ENCODE measurements around the gene MPI.

MPI gene, protein sequence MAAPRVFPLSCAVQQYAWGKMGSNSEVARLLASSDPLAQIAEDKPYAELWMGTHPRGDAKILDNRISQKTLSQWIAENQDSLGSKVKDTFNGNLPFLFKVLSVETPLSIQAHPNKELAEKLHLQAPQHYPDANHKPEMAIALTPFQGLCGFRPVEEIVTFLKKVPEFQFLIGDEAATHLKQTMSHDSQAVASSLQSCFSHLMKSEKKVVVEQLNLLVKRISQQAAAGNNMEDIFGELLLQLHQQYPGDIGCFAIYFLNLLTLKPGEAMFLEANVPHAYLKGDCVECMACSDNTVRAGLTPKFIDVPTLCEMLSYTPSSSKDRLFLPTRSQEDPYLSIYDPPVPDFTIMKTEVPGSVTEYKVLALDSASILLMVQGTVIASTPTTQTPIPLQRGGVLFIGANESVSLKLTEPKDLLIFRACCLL

DNA sequence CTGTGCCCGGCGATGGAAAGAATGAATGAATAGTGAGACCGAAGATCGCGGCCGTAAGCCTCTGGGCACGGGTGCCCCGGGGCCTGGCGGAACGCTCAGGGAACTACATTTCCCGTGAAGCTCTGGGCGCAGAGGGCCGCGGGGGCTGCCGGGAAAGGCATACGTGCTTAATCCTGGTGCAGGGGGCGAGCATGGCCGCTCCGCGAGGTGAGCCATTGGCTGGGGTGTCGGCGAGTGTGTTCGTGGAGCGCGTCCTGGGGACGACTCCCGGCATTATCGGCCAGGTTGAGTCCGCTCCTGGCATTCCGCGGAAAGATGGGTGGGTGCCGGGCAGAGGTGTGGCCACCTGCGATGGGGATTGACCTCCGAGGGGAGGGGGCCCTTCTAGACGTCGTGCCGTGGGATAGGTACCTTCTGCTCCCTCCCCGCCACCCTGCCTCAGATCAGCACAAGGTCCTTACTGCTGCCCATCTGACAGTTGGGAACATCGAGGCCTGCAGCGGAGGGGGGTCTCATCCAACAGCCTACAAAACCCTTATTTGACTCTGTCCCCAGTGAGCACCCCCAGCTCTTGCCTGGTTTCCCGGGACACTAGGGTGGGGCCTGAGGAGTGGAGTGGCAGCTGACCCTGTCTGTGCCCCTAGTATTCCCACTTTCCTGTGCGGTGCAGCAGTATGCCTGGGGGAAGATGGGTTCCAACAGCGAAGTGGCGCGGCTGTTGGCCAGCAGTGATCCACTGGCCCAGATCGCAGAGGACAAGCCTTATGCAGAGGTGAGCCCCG lies at the start of gene MPI:
Gene MPI, plus strand, starts transcription at position 160 of the 782 bp plus-strand sequence. Its CDS starts 32 bp downstream, at position 192.
- in situ Hi-C loops (cut with HindIII; ENCODE audit: low sequenced_read_pairs), result no loop called here

DNA sequence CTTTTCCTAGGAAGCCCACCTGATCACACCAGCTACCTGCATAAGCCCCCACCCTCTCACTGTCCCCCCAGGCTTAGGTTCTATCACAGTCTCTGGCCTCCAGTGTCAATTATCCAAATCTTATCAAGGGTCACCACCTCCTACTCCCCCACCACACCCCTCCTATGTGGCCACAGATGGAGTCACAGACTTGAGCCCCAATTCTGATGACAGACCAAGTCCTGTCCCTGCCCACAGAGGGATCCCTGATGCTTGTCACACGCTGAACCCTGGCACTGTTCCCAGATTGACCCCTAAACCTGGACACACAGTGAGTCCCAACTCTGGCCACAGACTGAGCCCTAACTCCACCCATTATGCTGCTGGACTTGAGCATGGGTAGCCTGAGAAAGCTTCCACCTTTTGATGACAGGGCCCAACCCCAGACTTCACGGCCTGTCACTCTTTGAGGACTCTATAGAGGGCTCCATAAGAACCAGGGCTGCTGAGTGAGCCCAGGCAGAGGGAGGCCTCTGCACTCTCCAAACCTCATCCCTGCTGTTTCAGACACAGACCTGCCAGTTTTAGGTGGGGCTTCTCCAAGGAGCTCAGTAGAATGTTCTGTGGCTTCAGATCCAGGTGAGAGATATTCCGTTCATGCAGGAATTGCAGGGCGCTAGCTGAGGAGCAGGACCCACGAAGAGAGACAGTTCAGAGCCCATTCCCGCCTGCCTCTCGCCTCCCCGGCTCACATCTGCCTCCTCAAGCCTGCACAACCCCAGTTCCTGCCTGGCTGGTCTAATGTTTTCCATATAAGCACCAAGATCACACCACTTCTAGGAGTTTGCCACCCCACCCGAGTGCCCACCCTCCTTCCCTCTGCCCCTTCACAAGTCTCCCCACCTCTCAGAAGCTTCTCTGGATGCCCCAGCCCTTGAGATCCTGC lies 48.7 kb upstream of the MPI start:
- in situ Hi-C loops (cut with HindIII; ENCODE audit: low sequenced_read_pairs), result no loop called here

DNA sequence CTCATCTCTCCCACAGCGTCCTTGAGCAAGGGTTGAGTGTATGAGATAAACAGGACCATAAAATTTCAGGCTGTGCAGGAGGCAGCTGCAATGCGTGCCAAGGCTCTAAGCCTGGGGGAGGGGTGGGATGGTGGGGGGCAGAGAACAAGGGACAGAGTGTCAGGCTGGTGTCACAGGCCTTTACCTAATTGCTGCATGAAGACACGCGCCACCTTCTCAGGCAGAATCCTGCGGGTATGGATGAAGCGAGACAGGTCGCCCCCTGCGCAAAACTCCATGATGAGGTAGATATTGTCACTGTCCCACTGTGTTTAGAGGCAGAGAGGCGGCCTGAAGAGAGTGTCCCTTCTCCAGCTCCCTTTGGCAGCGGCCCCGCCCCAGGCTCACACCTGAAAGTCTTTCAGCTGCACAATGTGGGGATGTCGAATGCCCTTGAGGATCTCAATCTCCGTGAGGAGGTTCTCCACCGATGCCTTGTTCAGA lies 47.9 kb upstream of the MPI start:
- in situ Hi-C loops (cut with HindIII; ENCODE audit: low sequenced_read_pairs), result no loop called here

DNA sequence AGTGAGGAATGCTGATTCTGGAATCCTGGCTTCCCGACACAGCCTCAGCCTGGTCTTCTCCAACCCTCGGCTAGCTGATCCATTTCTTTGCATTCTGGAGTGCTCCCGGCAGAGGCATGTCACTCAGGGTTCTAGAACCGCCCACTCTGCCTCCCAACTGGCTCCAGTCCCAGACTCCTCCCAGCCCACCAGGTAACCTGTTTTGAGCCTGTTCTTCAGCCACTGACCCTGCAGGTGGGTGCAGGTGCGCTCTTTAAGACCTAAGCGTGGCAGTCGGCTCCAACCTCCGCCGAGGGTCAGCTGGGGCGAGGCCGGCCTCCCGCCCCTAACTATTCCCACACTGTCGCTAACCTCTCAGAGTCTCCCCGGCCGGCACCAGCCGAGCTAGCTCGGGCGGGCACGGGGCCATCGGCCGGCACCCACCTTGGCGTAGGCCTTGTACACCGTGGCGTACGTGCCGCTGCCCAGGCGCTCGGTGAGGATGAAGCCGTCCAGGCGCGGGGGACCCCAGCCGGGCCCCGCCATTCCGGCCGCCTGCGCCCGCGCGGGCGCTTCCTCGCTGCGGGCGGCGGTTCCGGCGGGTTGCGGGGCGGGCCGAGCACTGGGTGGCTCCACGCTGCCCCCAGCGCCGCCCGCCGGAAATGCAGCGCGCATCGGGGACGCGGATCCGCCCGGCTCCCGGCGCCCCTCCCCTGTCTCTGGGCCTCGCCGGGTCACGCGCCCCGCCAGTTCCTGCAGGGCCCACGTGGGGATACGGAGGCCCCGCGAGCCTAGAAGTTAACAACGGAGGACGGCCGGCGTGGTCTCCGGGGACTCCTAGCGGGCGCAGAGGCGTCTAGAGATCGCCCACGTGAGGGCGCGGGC lies 47.0 kb upstream of the MPI start, which contains the start of gene ULK3:
Gene ULK3, minus strand, starts transcription at position 576 of the 864 bp plus-strand sequence. Its CDS starts 51 bp downstream, at position 525.
- in situ Hi-C loops (cut with HindIII; ENCODE audit: low sequenced_read_pairs), result no loop called here

DNA sequence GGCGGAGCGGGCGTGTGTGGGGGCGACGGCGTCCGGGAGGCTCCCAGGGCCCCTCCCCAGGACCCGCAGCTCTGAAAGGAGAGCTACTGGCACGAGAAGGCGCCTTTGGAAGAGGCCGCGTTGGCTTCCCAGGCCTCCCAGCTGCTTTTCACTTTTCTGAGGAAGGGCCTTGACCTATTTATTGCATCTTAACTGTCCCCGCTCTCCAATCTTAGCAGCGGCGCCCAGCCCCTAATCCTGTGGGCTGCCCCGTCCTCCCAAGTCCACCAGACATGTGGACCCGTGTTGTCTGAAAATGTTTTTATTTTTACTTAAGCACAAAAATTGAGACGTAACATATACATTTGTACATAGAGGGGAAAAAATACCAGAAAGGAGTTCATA lies 46.4 kb upstream of the MPI start:
- in situ Hi-C loops (cut with HindIII; ENCODE audit: low sequenced_read_pairs), result no loop called here

DNA sequence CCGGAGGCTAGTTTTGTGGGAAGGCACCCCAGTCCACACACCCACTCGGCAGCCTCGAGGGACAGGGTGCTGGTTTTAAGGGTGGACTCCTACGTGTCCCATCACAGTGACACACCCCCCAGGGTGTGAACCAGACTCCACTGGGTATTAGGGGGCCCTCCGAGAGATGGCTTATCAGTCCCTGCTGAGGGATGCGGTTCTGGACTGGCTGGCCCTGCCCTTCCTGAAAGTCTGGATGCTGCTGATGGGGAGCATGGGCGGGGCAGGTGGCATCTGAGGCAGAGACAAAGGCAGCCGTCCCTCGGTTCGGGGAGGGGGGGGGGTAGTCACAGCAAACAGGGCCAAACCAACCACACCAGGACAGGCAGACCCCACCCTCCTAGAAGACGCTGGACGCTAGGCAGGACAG lies 45.9 kb upstream of the MPI start:
- in situ Hi-C loops (cut with HindIII; ENCODE audit: low sequenced_read_pairs), result no loop called here

DNA sequence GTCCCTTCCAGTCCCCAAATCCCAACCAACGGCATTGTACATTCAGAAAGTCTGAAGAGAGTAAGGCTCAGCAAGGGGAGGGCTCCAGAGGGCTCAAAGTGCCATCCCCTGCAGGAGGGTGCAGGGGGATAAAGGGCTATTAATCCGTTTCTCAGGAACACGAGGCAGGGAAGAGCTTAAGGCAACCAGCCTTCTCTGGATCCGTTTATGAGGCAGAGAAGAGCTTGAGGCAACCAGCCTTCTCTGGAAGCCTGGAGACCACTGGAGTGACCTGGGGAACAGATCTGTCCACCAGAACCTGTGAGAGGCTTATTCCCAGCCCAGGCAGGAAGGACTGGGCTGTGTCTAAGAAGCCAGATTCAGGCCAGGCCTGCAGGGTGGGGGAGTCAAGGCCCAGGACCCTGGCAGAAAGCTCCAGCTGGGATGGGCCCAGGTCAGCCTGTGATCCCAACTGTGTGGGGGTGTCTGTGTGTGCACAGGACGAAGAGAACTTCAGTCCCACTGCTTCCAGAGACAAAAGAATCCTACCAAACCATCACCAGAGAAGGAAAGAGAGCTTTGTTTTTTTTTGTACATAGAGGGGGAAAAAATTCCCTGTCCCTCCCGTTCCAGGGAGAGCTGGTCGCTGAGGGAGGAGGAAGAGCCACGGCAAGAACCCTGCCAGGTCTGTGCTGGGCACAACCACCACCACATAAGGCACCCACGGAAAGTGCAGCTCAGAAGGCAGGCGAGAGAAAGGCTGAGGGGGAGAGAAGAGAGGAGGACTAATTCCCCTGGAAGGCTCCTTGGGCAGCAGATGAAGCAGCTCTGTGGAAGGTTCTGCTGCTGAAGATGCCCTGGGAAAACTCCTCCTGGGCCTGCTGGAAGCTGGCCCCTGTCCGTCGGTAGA lies 45.3 kb upstream of the MPI start:
- in situ Hi-C loops (cut with HindIII; ENCODE audit: low sequenced_read_pairs), result no loop called here

DNA sequence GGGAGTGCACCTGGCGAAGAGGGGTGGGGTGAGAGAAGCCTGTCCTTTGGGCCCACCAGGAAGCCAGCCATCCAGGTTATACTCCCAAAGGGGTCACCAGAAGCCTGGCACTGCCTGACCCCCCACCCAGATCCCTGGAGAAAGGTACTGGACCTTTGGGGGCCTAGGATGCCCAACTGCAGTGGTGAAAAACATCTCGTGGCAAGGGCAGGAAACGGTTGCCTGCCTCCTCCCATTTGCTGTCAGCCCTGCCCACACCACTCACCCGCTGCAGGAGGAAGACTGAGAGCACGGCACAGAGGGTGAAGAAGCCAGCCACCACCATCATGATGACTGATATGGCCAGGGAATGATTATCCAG lies 44.7 kb upstream of the MPI start:
- in situ Hi-C loops (cut with HindIII; ENCODE audit: low sequenced_read_pairs), result no loop called here

DNA sequence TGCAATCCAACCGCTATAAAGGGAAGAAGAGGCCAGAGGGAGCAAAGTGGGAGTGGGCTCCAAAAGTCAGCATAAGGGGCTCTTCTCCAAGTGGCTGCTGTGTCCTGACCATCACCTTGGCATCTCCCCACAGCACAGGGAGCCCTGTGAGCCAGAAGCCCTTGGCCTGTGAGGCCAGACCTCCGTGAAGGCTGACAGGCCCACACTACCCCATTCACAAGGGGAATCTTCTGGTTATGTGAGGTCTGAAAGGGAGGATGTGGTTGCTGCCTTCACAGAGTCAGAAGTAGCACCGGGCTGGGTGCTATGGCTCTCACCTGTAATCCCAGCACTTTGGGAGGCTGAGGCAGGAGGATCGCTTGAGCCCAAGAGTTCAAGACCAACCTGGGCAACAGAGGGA lies 44.3 kb upstream of the MPI start:
- in situ Hi-C loops (cut with HindIII; ENCODE audit: low sequenced_read_pairs), result no loop called here

DNA sequence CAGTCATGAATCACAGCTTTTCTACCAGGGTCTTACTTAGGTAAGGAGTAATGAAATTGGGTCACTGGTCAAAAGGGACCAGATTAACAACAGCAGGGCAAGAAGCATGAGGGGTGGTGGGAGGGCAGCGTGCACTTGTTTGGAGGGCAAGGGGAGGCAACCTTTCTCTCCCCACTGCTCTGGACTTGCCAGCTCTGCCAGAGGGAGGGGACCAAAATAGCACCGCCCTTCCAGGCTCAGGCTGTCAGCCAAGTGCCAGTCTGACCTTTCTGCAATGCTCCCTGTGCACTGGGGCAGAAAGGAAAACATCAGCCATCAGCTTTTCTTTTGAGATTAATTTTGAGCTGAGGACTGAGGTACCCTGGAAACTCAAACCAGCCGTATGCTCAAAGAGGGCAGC lies 42.4 kb upstream of the MPI start:
- in situ Hi-C loops (cut with HindIII; ENCODE audit: low sequenced_read_pairs), result no loop called here

DNA sequence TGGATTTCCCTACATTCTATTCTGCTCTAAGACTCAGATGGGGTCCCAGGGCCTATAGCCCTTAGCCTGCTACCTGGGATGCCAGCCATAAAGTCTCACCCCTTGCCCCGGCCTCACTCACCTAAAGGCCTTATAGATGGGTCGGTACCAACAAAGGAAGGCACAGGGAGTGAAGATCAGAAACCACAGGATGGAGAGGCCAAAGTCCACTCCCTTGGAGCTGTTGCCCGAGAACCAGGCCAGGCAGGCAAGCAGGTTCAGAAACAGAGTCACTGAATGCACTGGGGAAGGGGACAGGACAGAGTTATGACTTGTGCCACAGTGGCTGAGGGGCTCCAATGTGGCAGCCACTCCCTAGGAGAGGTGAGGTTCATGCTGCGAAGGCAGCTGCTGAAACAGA lies 39.4 kb upstream of the MPI start:
- in situ Hi-C loops (cut with HindIII; ENCODE audit: low sequenced_read_pairs), result loop anchor here (5.0 kb wide), 3 partner anchors 33 to 73 kb away; partner anchors contain the start of gene FAM219B

DNA sequence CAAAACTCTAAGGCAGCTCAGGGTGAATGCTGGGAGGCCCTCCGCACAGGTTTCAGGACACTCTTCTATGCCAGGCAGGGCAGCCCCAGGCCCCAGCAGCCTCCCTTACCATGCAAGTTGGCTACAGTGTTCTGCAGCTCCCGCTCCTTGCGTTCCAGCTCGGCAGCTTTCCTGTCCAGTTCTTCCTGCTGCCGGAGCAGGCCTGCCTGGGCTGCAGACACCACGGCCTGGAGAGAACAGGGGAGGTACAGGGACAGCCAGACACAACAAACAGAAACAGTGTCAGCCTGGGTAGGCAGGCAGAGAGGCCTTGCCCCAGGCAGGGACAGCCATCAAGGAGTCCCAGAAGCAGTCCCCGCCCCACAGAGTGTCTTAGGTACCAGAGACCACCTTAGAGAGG lies 37.9 kb upstream of the MPI start:
- in situ Hi-C loops (cut with HindIII; ENCODE audit: low sequenced_read_pairs), result loop anchor here (5.0 kb wide), 3 partner anchors 35 to 75 kb away; partner anchors contain the start of gene FAM219B

DNA sequence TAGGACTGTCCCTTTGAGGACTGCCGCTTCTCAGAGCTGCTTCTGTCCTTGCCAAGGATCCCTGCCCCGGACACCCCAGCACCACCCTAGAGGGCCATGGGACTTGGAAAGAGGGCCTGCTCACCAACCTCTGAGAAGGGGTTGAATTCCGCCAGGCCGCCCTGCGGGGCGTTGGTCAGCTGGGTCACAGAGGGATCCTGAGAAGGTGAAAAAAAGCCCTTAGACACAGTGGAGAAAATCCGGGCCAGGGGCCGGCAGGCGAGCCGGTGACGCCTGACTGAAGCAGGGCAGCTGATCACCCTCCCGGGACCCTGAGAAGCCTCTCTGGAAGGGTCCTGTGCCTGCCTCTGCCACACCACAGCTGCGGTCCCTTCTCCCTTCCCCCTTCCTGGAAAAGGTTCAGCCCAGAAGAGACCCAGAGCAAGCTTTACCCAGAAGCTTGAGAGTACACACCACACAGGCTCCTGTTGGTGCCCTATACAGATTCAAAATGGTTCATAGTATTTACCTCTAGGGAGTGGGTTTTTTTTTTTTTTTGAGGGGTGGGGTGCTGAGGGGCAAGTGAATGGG lies 35.3 kb upstream of the MPI start:
- in situ Hi-C loops (cut with HindIII; ENCODE audit: low sequenced_read_pairs), result loop anchor here (5.0 kb wide), 3 partner anchors 37 to 77 kb away; partner anchors contain the start of gene FAM219B

DNA sequence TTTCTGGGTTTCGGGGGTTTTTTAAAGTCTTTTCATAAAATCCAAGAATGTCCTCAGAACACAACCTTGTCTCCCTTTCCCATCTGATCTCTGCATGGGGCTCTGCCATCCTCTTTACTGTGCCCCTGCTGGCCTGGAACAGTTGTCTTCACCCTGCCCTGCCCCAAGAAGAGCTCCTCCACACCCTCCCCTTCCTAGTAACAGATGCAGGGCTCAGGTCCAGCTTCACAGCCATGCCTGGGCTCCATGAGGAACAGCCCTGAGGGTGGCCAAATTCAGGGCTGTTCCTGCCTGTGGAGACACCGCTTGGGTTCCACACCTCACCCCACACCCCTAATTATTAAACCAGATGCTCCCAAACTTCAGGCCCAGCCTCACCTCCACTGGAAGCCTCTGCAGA lies 34.0 kb upstream of the MPI start:
- in situ Hi-C loops (cut with HindIII; ENCODE audit: low sequenced_read_pairs), result no loop called here

DNA sequence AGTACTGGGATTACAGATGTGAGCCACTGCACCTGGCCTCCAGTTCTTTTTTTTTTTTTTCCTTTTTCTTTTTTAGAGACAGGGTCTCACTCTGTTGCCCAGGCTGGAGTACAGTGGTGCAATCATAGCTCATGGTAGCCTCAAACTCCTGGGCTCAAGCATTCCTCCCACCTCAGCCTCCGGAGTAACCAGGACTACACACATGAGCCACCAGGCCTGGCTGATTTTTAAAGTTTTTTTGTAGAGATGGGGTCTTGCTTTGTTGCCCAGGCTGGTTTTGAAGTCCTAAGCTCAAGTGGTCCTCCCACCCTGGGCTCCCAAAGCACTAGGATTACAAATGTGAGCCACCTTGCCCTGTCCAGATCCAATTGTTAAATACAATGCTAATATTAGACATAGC lies 33.3 kb upstream of the MPI start:
- in situ Hi-C loops (cut with HindIII; ENCODE audit: low sequenced_read_pairs), result no loop called here

DNA sequence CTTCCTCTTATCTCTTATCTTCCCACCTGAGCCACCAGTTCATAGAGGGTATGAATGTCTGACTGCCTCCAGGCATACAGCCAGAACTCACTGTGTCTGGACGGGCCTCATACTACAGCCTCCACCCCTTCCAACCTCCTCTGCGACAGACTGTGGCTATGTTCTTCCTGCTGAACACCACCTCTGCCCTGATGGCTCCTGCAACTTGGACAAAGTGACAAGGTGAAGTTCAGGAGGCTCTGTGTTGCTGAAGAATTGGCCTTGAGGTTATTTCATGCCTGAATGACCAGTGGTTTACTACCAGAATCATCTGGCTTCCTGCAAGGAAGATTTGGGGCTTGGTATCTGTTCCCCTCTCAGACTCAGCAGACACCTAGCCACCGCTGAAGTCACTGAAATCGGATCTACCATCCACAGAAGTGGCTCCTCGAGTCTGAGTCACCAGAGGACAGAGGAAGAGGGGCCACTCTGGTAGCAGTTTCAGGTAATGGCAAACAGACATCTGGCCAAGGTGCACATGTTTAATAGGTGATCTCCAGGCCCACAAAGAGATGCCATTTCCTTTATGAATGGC lies 32.7 kb upstream of the MPI start:
- in situ Hi-C loops (cut with HindIII; ENCODE audit: low sequenced_read_pairs), result no loop called here

DNA sequence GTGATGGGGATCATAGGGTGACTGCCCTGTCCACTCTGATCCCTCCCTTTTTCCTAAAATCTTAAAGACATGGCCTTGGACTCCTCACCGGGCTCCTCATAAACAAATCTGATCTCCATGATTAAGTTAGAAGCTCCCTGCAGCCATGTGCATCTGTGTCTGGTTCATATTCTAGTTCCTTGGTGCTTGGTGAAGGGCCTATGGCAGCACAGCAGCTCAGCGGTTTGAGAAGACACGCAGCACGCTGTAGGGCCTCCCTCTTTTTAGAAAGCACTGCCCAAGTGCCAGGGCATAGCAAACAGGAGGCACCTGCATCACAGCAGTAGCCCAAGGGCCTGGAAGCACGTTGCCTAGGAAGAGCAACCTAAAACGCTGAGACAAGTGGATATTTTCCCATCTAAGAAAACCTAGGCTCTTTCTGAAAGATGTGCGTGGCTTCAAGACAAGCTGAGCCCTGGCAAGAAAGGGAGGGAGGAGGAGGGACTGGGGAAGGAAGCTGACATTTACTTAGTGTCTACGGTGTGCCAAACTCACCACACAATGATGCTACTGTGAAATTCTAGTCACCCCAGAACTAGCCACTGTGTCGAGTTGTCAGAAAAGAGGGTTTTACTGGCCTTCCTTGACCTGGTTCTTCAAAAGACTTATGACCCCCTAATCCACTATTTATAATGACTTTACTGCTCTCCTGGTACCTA lies 32.0 kb upstream of the MPI start:
- in situ Hi-C loops (cut with HindIII; ENCODE audit: low sequenced_read_pairs), result no loop called here

DNA sequence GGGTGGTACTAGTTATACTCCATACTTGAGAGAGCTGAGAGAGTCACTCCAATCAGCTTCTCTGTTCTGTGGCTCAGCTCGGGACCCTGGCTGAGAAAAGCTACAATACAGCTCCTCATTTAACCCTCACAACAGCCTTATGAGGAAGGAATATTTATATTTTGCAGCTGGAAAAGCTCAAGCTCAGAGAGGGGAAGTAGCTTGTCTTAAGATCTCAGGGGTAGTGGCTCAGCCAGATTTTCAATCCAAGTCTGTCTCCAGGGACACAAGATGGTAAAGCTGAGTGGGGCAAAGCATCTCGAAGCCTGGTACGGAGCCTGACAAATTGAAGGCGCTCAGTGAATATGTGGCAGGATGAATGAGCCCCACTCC lies 31.5 kb upstream of the MPI start:
- in situ Hi-C loops (cut with HindIII; ENCODE audit: low sequenced_read_pairs), result no loop called here
